Right forelimb (tissue), 1 donor: ENCODE data around the gene CRYZL1.
"Not testable (repeated sequence)": the region's sequence is repeated elsewhere in the genome, so short reads cannot be mapped to it uniquely, and the experiment has no call there.

ENCODE experiments used
- DNase-seq: peaks from one replicate; pipeline ENCODE4 v3.0.0-alpha.2; 2018

The CRYZL1 gene

DNA sequence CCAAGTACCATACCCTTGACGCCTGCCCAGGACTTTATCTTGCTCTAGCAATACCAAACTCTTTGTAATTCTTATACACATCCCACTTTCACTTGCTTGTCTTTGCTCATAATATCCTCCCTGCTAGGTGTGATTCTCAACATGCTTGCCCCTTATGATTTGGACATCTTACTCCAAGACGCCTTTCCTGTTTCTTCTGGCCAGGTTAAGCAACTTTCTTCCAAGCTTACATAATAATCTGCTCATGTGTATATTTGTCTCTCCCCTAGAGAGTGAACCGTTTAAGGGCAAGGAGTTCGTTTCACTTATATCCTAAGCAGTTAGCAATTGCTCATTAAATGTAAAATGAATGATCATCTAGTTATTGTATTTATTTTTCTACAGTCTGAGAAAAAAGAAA is 21.8 kb downstream of the CRYZL1 start:
- DNase-seq: no peak

DNA sequence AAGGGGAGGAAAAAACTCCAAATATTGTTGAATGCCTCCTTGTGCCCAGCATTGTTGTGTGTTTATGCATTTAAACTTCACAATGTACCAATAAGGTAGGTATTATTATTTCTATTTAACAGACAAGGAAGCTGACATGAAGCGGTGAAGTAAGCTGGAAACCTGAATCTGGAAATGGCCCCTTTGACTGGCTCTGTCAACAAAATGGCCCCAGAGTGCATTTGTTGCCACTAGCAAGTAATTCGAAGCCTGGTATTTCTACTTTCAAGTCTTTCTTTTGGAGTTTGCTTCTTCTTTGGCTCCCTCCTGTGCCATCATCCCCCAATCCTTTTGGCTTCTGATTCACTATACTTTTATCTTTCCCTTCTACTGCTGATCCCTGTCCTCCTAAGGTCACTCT is 23.1 kb downstream of the CRYZL1 start:
- DNase-seq: no peak

DNA sequence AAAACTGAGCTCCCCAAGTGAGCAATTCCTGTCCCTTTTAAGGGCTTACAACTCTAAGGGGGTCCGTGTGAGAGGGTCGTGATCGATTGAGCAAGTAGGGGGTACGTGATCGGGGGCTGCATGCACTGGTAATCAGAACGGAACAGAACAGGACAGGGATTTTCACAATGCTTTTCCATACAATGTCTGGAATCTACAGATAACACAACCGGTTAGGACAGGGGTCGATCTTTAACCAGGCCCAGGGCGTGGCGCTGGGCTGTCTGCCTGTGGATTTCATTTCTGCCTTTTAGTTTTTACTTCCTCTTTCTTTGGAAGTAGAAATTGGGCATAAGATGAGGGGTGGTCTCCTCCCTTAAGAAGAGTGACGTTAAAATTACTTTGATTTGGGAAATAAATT is 24.0 kb downstream of the CRYZL1 start:
- not testable (repeated sequence) for DNase-seq

DNA sequence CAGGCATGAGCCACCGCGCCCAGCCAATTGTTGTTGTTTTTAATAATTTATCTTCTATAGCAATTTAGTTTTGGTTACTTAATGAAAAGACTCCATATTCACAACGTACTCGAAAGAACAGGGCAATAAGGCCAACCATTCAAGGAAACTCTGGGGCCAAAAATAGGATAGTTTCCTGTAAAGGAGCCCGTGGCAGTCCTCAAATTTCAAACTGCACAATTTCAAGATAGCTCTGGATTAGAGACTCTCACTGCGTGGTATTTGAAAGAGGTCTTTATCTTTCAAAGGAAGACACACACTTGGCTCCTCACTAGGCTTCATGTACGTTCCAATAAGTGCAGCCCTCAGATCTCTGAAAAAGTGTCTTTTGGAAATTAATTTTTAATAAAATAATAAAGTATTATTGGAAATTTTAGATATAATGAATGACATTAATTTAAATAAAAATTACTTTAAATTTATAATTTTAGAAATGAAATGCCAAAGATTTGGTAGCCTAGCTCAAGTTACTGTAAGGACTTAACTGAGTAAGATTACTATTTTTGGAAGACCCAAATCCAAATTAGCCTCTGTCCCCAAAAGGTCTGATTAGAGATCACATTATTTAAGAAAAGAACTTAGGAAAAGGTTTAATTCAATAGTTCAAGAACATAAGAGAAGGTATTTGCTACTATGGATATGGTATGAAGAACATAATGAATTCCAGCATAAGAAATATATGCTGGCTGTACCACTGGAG is 30.4 kb downstream of the CRYZL1 start:
- no peak for DNase-seq

GRCh38 chr21:33608559-33608958 is 33.0 kb downstream of the CRYZL1 start:
- no peak for DNase-seq

- DNase-seq: no peak
These were observed 43.5 kb downstream of the CRYZL1 start for GRCh38 chr21:33598051-33598450.

DNA sequence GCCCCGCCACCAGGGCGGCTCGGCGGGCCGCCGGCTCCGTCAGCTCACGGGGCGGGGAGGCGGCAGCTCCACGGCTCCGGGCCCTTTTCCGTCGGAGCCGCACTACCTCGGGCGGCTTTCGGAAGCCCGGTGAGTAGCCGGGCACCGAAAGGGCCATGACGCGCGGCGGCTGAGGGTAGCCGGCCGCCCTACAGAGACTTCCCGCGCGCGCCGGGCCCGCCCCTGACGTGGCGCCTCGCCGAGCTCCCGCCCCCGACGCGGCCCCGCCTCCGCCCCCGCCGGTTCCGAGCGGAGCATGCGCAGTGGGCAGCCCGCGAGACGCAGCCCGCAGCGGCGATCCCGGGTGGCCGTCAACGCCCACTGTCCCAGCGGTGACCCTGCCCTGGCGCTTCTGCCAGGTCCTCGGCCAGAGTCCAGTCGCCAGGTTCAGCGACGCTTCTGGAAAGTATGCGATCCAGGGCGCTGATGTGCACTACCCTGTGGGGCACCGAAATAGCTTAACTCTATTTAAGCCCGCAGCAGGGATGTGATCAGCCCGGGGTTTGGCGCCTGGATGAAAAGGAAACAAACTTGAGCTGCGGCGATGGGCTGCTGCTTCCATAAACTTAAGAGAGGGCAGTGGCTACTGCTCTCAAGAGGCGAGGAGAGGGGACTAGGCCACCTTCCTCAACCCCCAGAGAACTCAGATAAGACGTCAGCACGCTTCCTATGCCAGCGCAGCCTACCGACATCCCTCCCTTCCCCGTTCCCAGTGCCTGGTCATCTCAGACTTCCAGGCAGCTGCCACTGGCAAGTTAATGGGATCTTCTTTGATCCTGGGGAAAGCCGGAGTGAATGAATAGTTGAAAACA is 52.8 kb downstream of the CRYZL1 start, which contains the start of gene DONSON:
Gene DONSON (minus strand): TSS at position 200 of the 851 bp plus-strand sequence. CDS start 43 bp downstream, at position 157.
- DNase-seq: peak; percentile 95

DNA sequence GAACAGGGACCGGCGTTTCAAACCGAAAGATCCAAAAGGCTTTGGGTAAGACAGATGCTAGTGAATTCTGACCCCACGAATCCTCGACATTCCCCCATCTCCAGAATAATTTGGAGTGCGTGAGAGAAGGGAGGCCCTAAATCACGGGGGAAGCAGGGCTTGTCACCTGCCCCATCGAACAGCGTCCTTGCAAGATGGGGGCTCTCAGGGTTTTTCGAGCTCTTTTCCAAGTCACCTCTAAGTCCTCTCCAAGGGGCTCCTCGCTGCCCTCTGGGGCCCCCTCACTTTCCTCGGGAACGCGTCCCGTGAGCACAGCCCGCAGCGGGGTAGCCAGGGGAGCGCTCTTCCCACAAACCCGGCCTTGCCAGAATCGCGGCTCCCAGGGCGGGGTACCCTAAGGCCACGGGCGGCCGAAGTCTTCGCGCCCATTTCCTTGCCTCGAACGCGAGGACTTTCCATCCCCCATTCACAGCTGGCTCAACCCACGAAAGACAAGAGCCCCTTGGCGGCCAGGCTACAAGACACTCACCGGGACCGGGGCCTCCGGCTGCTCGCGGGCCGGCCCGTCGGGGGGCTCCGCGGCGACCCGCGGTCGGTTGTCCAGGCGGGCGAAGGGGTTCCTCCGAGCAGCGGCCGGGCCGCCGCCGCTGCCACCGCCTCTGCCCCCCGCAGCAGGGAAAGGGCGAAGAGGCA is 53.6 kb downstream of the CRYZL1 start:
- DNase-seq: peak; percentile 77

DNA sequence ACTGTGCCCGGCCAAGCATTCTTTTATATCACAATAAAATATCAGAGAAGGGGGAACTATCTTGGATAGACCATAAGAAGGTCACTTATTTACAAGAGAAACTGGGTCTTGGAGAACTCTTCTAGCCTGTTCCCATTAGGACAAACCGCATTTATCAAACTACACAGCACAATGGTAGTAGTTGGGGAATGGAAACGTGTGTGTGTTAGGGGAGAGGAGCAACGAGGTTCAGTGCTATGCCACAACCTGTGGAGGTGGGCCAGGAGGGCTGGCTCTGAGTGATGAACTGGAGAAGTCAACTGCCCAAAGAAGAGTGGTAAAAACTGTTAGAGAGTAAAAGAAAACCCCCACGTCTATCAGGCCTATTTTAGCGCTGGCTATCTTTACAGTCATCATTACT is 54.6 kb downstream of the CRYZL1 start:
- no peak for DNase-seq

- DNase-seq: no peak
These were observed 57.1 kb downstream of the CRYZL1 start for GRCh38 chr21:33584455-33584854.

DNA sequence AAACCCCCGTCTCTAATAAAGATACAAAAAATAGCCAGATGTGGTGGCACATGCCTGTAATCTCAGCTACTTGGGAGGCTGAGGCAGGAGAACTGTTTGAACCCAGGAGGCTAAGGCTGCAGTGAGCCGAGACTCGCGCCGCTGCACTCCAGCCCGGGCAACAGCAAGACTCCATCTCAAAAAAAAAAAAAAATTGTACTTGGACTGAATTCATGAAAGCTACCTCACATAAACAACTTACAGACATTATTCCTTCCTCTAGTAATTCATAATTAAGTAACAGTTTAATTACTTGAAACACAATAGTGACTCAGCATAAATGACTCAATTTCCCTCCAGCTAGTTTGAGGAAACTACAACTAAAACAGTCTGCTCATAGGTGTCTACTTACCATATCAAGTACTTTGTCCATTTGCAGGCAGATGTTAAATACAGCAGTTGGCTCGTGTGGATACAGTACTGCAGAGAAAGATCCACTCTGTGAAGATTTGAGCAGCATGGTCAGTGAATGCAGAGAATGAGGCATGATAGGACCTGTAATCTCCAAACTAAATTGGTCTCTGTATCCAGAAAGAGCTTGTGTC is 62.5 kb downstream of the CRYZL1 start:
- no peak for DNase-seq

- DNase-seq: no peak
These were observed 63.3 kb downstream of the CRYZL1 start for GRCh38 chr21:33578214-33578613.

DNA sequence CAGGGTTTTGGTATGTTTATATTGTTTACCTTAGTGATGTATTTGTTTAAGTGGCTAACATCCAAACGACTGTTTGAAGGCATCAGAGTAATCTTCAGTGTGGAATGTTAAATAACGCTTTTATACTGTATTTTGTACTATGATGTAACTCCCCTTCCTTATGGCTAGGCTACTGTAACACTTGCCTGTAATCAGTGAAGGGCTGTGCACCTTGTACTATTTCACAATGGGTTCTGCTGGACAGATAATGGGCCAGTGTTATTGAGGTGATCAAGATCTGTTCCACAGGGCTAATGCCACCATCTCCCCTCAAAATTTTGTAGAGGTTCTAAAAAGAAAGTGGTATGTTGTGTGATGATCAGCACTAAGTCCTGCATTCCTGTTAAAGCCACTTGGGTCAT is 64.8 kb downstream of the CRYZL1 start:
- DNase-seq: not testable (repeated sequence)

- DNase-seq: no peak
These were observed 69.2 kb downstream of the CRYZL1 start for GRCh38 chr21:33572350-33572749.

DNA sequence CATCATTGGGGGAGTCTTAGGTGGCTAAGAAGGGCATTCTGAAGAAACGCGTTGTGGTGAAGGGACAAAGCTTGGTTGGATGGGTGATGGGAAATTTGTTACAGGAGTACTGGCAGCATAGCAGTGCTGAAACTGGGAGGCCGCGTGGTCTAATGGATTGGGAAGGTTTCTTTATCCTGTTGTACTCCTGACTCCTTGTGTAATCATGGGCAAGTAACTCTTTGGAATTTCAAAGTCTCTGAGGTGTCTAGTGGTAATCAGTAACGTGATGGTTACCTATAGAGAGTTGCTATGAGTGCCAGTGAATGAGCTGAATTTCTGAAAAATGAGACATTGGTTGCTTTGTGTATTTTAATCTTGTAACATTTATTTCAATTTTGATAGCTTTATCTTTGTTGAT is 71.5 kb downstream of the CRYZL1 start:
- no peak for DNase-seq

DNA sequence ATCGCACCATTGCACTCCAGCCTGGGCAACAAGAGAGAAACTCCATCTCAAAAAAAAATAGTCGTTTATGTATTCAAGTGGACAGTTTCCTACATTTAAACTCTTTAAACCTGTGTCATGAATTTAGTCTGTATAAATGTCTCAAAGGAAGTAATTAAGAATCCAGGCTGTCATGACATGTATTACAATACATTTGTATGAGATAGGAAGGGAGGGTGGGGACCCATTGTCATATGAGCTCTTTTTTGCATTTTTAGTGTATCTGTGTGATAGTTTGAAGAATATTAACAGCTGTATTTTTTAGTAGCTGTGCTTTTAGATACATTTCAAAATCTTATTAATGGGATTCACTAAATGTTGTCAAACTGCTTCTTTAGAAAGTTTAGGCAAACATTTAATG is 73.1 kb downstream of the CRYZL1 start:
- no peak for DNase-seq

DNA sequence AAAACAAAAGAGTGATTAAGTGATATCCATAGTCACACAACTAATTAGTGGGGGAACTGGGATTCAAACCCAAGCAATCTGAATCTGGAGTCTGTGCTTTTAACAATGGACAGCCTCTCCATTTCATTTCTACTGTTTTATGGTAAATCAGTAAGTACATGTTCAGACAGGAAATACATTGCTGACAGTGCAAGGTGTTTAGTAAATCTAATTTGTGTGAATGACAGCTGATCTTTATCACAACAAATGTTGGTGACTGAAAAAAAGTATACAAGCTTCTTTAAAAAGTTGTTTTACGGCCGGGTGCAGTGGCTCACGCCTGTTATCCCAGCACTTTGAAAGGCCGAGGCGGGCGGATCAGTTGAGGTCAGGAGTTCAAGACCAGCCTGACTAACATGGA is 73.6 kb downstream of the CRYZL1 start:
- no peak for DNase-seq

DNA sequence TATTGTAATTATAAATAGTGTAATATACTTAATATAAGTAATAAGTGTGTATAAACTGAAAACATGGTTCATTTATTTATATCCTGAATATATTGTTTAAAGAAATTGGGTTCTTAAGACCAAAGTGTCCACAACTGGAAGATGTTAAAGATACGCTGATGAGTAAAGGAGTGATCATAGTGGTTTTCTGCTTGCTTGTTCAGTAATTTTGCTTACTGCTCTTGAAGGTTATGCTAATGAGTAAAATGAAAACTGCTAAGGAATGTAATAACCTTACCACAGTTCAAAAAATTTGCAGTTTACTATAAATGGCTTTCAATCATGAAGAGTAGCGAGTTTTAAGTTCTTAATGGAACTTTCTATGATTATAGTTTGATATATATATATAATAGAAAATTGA is 75.0 kb downstream of the CRYZL1 start:
- no peak for DNase-seq

DNA sequence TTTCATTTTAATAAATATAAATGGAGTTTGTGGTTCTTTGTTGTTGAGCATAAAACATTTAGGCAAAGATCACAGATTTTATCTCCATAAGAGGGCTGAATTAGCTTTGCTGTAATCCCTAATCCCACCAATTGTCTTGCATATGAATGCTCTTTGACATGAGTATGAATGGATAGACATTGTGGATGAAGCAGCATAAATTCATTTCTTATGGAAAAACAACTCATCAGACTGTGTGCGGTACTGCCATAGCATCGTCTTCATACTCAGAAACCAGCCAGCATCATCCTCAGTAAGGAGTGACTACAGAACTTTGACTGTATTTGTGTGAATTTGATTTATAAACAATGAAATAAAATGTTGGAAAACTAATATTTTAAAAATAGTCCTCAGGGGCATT is 79.2 kb downstream of the CRYZL1 start:
- no peak for DNase-seq

- DNase-seq: no peak
These were observed 80.2 kb downstream of the CRYZL1 start for GRCh38 chr21:33561373-33561772.

- DNase-seq: no peak
These were observed 80.6 kb downstream of the CRYZL1 start for GRCh38 chr21:33560965-33561364.

GRCh38 chr21:33559813-33560212 is 81.7 kb downstream of the CRYZL1 start:
- no peak for DNase-seq

GRCh38 chr21:33558777-33559421 is 82.6 kb downstream of the CRYZL1 start:
- DNase-seq: no peak
